GM23338 (cell line): ENCODE data around the gene RAP1GAP2. TPM values are rescaled to one million over a fixed set of nuclear protein-coding genes. Genes with fewer than 3 reads are reported as not detected.

ENCODE experiments used
- ATAC-seq: fragments of 200-7000 bp; cut with Tn5 transposase; 3 replicates; pipeline ENCODE4 v1.9.1; 2020
- DNase-seq: peaks from one replicate; pipeline ENCODE4 v3.0.0-alpha.2; 2015; ENCODE audit warnings: low spot score
- H2AFZ ChIP-seq: fragments of 200-600 bp; sonication (generic); 2 replicates; pipeline ENCODE4 v1.8.0; 2016; ENCODE audit warnings: antibody characterized with exemption, mild to moderate bottlenecking, moderate library complexity
- H3F3A ChIP-seq: fragments of 200-600 bp; sonication (generic); replicated peaks from 2 replicates; pipeline ENCODE4 v1.8.0; 2017; ENCODE audit warnings: antibody characterized with exemption, mixed run types, low read depth
- H3K27ac ChIP-seq: fragments of 200-600 bp; sonication (generic); 2 replicates; pipeline ENCODE4 v1.6.1; 2016; ENCODE audit warnings: low read depth
- H3K27me3 ChIP-seq: fragments of 200-600 bp; sonication (generic); 2 replicates; pipeline ENCODE4 v1.8.0; 2016; ENCODE audit warnings: mild to moderate bottlenecking, mixed run types, moderate library complexity; ENCODE audit not compliant: insufficient read depth
- H3K36me3 ChIP-seq: fragments of 200-600 bp; sonication (generic); 2 replicates; pipeline ENCODE4 v1.8.0; 2016; ENCODE audit warnings: mild to moderate bottlenecking; ENCODE audit not compliant: insufficient read depth
- H3K4me1 ChIP-seq: fragments of 200-600 bp; sonication (generic); 2 replicates; pipeline ENCODE4 v1.8.0; 2016; ENCODE audit warnings: mild to moderate bottlenecking, moderate library complexity; ENCODE audit not compliant: insufficient read depth
- H3K4me2 ChIP-seq: fragments of 200-600 bp; sonication (generic); 2 replicates; pipeline ENCODE4 v1.7.1; 2017; ENCODE audit warnings: mixed run types
- H3K4me3 ChIP-seq: fragments of 200-600 bp; sonication (generic); 2 replicates; pipeline ENCODE4 v1.6.1; 2016; ENCODE audit warnings: mixed run types
- H3K79me2 ChIP-seq: fragments of 200-600 bp; sonication (generic); replicated peaks from 2 replicates; pipeline ENCODE4 v1.8.0; 2017; ENCODE audit warnings: mild to moderate bottlenecking; ENCODE audit not compliant: insufficient read depth
- H3K9me2 ChIP-seq: fragments of 200-600 bp; sonication (generic); 2 replicates; pipeline ENCODE4 v1.8.0; 2017; ENCODE audit not compliant: insufficient read depth
- H4K20me1 ChIP-seq: fragments of 200-600 bp; sonication (generic); replicated peaks from 2 replicates; pipeline ENCODE4 v1.8.0; 2017; ENCODE audit warnings: mild to moderate bottlenecking; ENCODE audit not compliant: insufficient read depth
- H3K27ac Mint-ChIP-seq: 2 replicates; pipeline ENCODE4 v1.8.0; 2020; ENCODE audit warnings: inconsistent platforms, mild to moderate bottlenecking, moderate library complexity, mixed read lengths
- H3K27me3 Mint-ChIP-seq: 3 replicates; pipeline ENCODE4 v1.8.0; 2022; ENCODE audit warnings: low read depth, mild to moderate bottlenecking, moderate library complexity, mixed read lengths, inconsistent platforms; ENCODE audit not compliant: insufficient read depth, poor library complexity
- H3K36me3 Mint-ChIP-seq: 3 replicates; pipeline ENCODE4 v1.8.0; 2021; ENCODE audit warnings: low read depth, mild to moderate bottlenecking, inconsistent platforms, moderate library complexity, mixed read lengths
- H3K4me1 Mint-ChIP-seq: 3 replicates; pipeline ENCODE4 v1.8.0; 2020; ENCODE audit warnings: mild to moderate bottlenecking, inconsistent platforms, mixed read lengths
- H3K4me3 Mint-ChIP-seq: 3 replicates; pipeline ENCODE4 v1.8.0; 2021; ENCODE audit warnings: moderate library complexity, mild to moderate bottlenecking, inconsistent platforms, mixed read lengths
- H3K9me3 Mint-ChIP-seq: 3 replicates; pipeline ENCODE4 v1.8.0; 2020; ENCODE audit warnings: moderate library complexity, mild to moderate bottlenecking, inconsistent platforms, mixed read lengths
- CREB1 ChIP-seq: fragments of 250-450 bp; sonication (Bioruptor Pico); IDR thresholded peaks from 2 replicates; pipeline ENCODE4 v1.5.0; 2020; ENCODE audit warnings: low read depth, mild to moderate bottlenecking, moderate library complexity
- CTCF ChIP-seq, 2 experiments: fragments of 200-600 bp in 1 of 2; sonication (generic) in 1 of 2; conservative IDR thresholded peaks; 2 replicates each; pipeline versions ENCODE4 v1.5.1 to v1.6.1; 2016 to 2017; ENCODE audit warnings: antibody characterized with exemption in 2 of 2, low read depth in 2 of 2, mild to moderate bottlenecking in 2 of 2, moderate library complexity in 1 of 2
- ETS1 ChIP-seq: IDR thresholded peaks from 2 replicates; pipeline ENCODE4 v1.6.1; 2016; ENCODE audit warnings: antibody characterized with exemption
- EZH2 ChIP-seq: fragments of 200-600 bp; sonication (generic); IDR thresholded peaks from one replicate; pipeline ENCODE4 v1.8.0; 2017; ENCODE audit warnings: antibody characterized with exemption, mild to moderate bottlenecking, low read depth; ENCODE audit not compliant: unreplicated experiment
- EZH2phosphoT487 ChIP-seq: fragments of 200-600 bp; sonication (generic); IDR thresholded peaks from one replicate; pipeline ENCODE4 v1.8.1; 2018; ENCODE audit warnings: antibody characterized with exemption; ENCODE audit not compliant: unreplicated experiment
- JUNB ChIP-seq: IDR thresholded peaks from one replicate; pipeline ENCODE4 v1.6.1; 2016; ENCODE audit warnings: antibody characterized with exemption; ENCODE audit not compliant: unreplicated experiment
- NANOG ChIP-seq: IDR thresholded peaks from 2 replicates; pipeline ENCODE4 v1.6.1; 2016; ENCODE audit warnings: antibody characterized with exemption, borderline replicate concordance
- POLR2AphosphoS5 ChIP-seq: IDR thresholded peaks from 2 replicates; pipeline ENCODE4 v1.6.1; 2016; ENCODE audit warnings: antibody characterized with exemption, low read depth
- REST ChIP-seq: IDR thresholded peaks from one replicate; pipeline ENCODE4 v1.6.1; 2018; ENCODE audit warnings: antibody characterized with exemption; ENCODE audit not compliant: unreplicated experiment
- STAT1 ChIP-seq: IDR thresholded peaks from one replicate; pipeline ENCODE4 v1.6.1; 2016; ENCODE audit warnings: antibody characterized with exemption; ENCODE audit not compliant: unreplicated experiment
- ZNF114 ChIP-seq: fragments of 250-450 bp; sonication (Bioruptor Pico); IDR thresholded peaks from 2 replicates; pipeline ENCODE4 v1.5.0; 2020; ENCODE audit warnings: mild to moderate bottlenecking, moderate library complexity
- ZNF331 ChIP-seq: fragments of 250-450 bp; sonication (Bioruptor Pico); IDR thresholded peaks from 2 replicates; pipeline ENCODE4 v1.5.0; 2020; ENCODE audit warnings: low read depth, mild to moderate bottlenecking, moderate library complexity
- ZNF462 ChIP-seq: fragments of 250-450 bp; sonication (Bioruptor Pico); IDR thresholded peaks from 2 replicates; pipeline ENCODE4 v1.5.0; 2020; ENCODE audit warnings: mild to moderate bottlenecking, moderate library complexity
- polyA plus RNA-seq: library from polyadenylated mRNA; unstranded; fragments of >200 nt; fragmentation: Nextera tagmentation; extraction: Ambion mirVana; gene quantifications from 2 replicates; pipeline ENCODE4 v1.2.1, GENCODE V29; 2016
- total RNA-seq: library from RNA; depleted of rRNA; stranded (reverse); fragments of >200 nt; shearing (Covaris generic); gene quantifications from 2 replicates; pipeline ENCODE4 v1.2.3, GENCODE V29; 2014

Gene RAP1GAP2
- total and polyA plus RNA-seq, 2 experiments from 2014 or later, result 17.8 to 46.1 TPM

- no peaks in the 10 kb centered on the region for H3K4me1 Mint-ChIP-seq
- no peaks in the 10 kb centered on the region for H3K9me2 ChIP-seq
- no peaks in the 10 kb centered on the region for H3F3A ChIP-seq
- H3K36me3 Mint-ChIP-seq, result peaks cover 58% of the 10 kb centered on the region
- peak overlapping the region; percentile 45; the same call in 1 of the 2 replicates for H3K27ac Mint-ChIP-seq
- no peaks in the 10 kb centered on the region for H3K9me3 Mint-ChIP-seq
- peaks cover 8% of the 10 kb centered on the region; the same call in 1 of the 2 replicates for H4K20me1 ChIP-seq
- no peak for ATAC-seq
- no peak overlapping the region for H2AFZ ChIP-seq
- no peak overlapping the region for H3K4me2 ChIP-seq
- H3K27ac ChIP-seq, result no peak overlapping the region
- no peaks in the 10 kb centered on the region for H3K27me3 ChIP-seq
- no peaks in the 10 kb centered on the region for H3K79me2 ChIP-seq
- H3K4me3 ChIP-seq, result no peak overlapping the region
- no peak for DNase-seq
- no peak for TF ChIP-seq ZNF462 (CRISPR knock-in tag)
- TF ChIP-seq CREB1 (CRISPR knock-in tag), result no peak
- no peak for TF ChIP-seq ETS1
- no peak for TF ChIP-seq EZH2
- no peak for TF ChIP-seq CTCF (conservative IDR thresholded peaks at IDR 0.05; ENCODE audit: low read depth in 2 of 2)
- no peak for TF ChIP-seq ZNF114 (CRISPR knock-in tag)
- no peak for TF ChIP-seq NANOG
- TF ChIP-seq EZH2phosphoT487, result no peak
- no peak for TF ChIP-seq JUNB
- no peak for TF ChIP-seq REST
- TF ChIP-seq POLR2AphosphoS5, result no peak
- TF ChIP-seq STAT1, result no peak
- TF ChIP-seq ZNF331 (CRISPR knock-in tag), result no peak
- H3K4me3 Mint-ChIP-seq, result no peak overlapping the region
- no peaks in the 10 kb centered on the region for H3K27me3 Mint-ChIP-seq
- no peaks in the 10 kb centered on the region for H3K4me1 ChIP-seq
- peaks cover 24% of the 10 kb centered on the region for H3K36me3 ChIP-seq
Measured at GRCh38 chr17:2986925-2987324, 190.7 kb downstream of the RAP1GAP2 start.
